Tibial nerve (tissue), 4 donors: ENCODE results near the gene FAM120C. TPM values are rescaled to one million over a fixed set of nuclear protein-coding genes. Genes with fewer than 3 reads are reported as not detected.

Source experiments
- DNase-seq, 2 donors: peaks; one replicate each; pipeline ENCODE4 v3.0.0-alpha.2; 2019; ENCODE audit warnings: low spot score in 2 of 2
- H3K27ac ChIP-seq, 4 donors: fragments of 200-600 bp; sonication (generic) in 3 of 4; one replicate each; pipeline ENCODE4 v1.5.1; 2017 to 2019; ENCODE audit warnings: mild to moderate bottlenecking in 1 of 4
- H3K27me3 ChIP-seq, 2 donors: fragments of 200-600 bp; sonication (generic) in 1 of 2; one replicate each; pipeline versions ENCODE4 v1.5.1 to v1.6.0; 2017 to 2019
- H3K36me3 ChIP-seq, 3 donors: fragments of 200-600 bp; sonication (generic); one replicate each; pipeline ENCODE4 v1.5.1; 2018 to 2019
- H3K4me1 ChIP-seq, 4 donors: fragments of 200-600 bp; sonication (generic) in 3 of 4; one replicate each; pipeline ENCODE4 v1.5.1; 2017 to 2019
- H3K4me3 ChIP-seq, 4 donors: fragments of 200-600 bp; sonication (generic) in 3 of 4; one replicate each; pipeline ENCODE4 v1.5.1; 2017 to 2019; ENCODE audit warnings: mild to moderate bottlenecking in 1 of 4, moderate library complexity in 1 of 4
- H3K9me3 ChIP-seq, 4 donors: fragments of 200-600 bp; sonication (generic) in 3 of 4; one replicate each; pipeline ENCODE4 v1.5.1; 2017 to 2019
- EP300 ChIP-seq, 2 donors: sonication (generic); formaldehyde crosslinking; IDR thresholded peaks; one replicate each; pipeline ENCODE4 v1.6.1; 2017; ENCODE audit warnings: antibody characterized with exemption in 2 of 2, mild to moderate bottlenecking in 1 of 2
- POLR2A ChIP-seq, 2 donors: fragments of 450-650 bp; IDR thresholded peaks; one replicate each; pipeline ENCODE4 v1.6.1; 2017; ENCODE audit warnings: antibody characterized with exemption in 2 of 2, mild to moderate bottlenecking in 2 of 2, moderate library complexity in 2 of 2
- WGBS, 2 donors: methylation state at CpG; one replicate each; pipeline ENCODE4 v1.1.5; 2018; 5-methylcytosine and 5-hydroxymethylcytosine counted together
- total RNA-seq, 4 donors: library from RNA; depleted of rRNA; stranded (reverse); fragments of >200 nt; gene quantifications; one replicate each; pipeline ENCODE4 v1.1.0, GENCODE V29; 2016
- TF ChIP-seq, protein P1 (sequence below), 5 experiments: fragments of 200-600 bp in 3 of 5; fragments of 450-650 bp in 2 of 5; sonication (generic) in 3 of 5; IDR thresholded peaks; one replicate each; pipeline ENCODE4 v1.5.1; 2016 to 2019; ENCODE audit warnings: antibody characterized with exemption in 5 of 5, mild to moderate bottlenecking in 3 of 5, moderate library complexity in 2 of 5

The FAM120C gene
- total RNA-seq, 4 donors from 2014 or later: 12.3 to 21.6 (median 17.4) TPM

DNA sequence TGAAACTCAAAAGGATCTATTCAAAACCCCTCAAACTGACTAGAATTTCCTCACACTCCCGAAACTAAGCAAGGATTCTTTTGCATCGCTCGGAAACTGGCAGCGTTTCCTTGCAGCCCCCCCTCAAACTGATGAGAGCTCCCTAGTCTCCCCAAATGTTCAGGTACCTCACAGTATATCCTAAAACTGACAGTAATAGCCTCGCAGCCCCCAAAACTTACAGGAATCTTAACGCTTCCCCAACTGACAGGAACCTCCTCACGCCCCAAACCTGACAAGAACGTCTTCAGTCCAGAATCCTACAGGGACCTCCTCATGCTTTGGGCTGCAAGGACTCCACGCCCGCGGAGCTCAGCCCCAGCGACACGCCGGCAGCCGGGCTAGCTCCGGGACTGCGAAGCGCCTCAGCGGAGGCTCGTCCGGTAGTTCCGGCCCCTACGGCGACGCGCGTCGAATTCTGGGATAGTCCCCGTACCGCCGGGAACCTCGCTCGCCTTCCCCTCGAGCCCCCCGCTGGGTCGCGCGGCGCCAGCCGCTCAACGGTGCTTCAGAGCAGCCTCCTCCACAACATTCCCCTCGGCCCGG lies 139.4 kb downstream of the FAM120C start:
- Histone ChIP-seq H3K27me3 (no peaks in the 10 kb centered on the region), H3K4me3 (peak overlapping the region; percentile 49 to 94 (median 75)), H3K36me3 (peaks cover 0 to 15% (median 0%) of the 10 kb centered on the region in 3 donors), H3K27ac (peak overlapping the region; percentile 52 to 97 (median 93)), H3K4me1 (peaks cover 0 to 15% (median 0%) of the 10 kb centered on the region in 4 donors), H3K9me3 (no peaks in the 10 kb centered on the region)
- DNase-seq: peak in 1 of 2 donors; percentile 4
- 0 to 52% methylated on average over 5 to 43 of the region's 43 CpGs for WGBS, 2 donors
- TF ChIP-seq POLR2A (IDR thresholded peaks at IDR 0.05): no peak
- TF ChIP-seq EP300 (IDR thresholded peaks at IDR 0.05): no peak
- TF ChIP-seq, protein P1, sequence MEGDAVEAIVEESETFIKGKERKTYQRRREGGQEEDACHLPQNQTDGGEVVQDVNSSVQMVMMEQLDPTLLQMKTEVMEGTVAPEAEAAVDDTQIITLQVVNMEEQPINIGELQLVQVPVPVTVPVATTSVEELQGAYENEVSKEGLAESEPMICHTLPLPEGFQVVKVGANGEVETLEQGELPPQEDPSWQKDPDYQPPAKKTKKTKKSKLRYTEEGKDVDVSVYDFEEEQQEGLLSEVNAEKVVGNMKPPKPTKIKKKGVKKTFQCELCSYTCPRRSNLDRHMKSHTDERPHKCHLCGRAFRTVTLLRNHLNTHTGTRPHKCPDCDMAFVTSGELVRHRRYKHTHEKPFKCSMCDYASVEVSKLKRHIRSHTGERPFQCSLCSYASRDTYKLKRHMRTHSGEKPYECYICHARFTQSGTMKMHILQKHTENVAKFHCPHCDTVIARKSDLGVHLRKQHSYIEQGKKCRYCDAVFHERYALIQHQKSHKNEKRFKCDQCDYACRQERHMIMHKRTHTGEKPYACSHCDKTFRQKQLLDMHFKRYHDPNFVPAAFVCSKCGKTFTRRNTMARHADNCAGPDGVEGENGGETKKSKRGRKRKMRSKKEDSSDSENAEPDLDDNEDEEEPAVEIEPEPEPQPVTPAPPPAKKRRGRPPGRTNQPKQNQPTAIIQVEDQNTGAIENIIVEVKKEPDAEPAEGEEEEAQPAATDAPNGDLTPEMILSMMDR (IDR thresholded peaks at IDR 0.05): no peak

DNA sequence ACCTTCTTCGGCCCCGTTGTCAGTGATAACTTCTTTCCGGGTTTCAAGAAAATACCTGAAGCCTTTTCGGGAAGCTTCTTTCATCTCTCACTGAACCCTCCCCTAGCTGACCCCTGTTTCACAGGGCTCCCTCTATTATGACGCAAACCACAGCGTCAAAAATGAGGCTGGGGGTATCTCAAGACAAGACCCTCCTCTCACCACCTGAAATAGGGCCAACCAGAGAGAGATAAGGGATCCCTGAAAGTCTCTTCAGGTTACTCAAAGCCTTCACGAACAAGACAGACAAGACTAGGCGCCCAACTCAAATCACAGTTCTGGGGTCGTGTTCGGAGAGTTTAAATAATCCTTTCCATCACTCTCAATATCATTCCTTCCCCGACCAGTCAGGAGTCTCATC lies 140.0 kb downstream of the FAM120C start:
- peaks cover 0 to 15% (median 0%) of the 10 kb centered on the region in 4 donors for H3K4me1 ChIP-seq
- no peak for DNase-seq
- peak overlapping the region; percentile 52 to 97 (median 93) for H3K27ac ChIP-seq
- WGBS, 2 donors: 0 to 46% methylated on average over 11 of the region's 11 CpGs
- H3K27me3 ChIP-seq: no peaks in the 10 kb centered on the region
- peaks cover 0 to 15% (median 0%) of the 10 kb centered on the region in 3 donors for H3K36me3 ChIP-seq
- no peaks in the 10 kb centered on the region for H3K9me3 ChIP-seq
- no peak for TF ChIP-seq POLR2A (IDR thresholded peaks at IDR 0.05)
- TF ChIP-seq, protein P1 (IDR thresholded peaks at IDR 0.05): no peak
- no peak for TF ChIP-seq EP300 (IDR thresholded peaks at IDR 0.05)
- peak overlapping the region; percentile 49 to 94 (median 75) for H3K4me3 ChIP-seq

DNA sequence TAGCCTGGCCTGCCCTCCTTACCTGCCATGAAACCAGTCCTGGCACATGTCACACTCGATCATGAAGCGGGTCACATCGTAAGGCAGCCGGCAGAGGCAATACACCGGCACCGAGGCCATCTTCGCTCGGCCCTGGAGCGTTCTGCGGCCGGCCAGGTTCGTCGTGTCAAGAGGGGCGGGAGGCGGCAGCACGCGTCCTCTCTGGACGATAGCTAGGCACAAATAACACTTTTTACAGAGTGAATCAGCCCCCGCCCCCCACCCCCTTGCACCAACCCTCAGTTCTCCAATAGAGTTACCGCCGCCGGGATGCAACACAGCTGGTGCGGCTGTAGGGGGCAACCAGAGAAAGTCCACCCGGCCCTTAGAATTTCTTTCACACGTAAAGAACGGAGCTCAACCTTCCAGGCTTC lies 140.4 kb downstream of the FAM120C start:
- peak overlapping the region; percentile 49 to 94 (median 75) for H3K4me3 ChIP-seq
- peaks cover 0 to 15% (median 0%) of the 10 kb centered on the region in 4 donors for H3K4me1 ChIP-seq
- 0 to 63% methylated on average over 5 to 25 of the region's 26 CpGs for WGBS, 2 donors
- DNase-seq: peak in 1 of 2 donors; percentile 18
- H3K27ac ChIP-seq: peak overlapping the region in 3 of 4 donors; percentile 91 to 97 (median 95)
- no peaks in the 10 kb centered on the region for H3K9me3 ChIP-seq
- H3K27me3 ChIP-seq: no peaks in the 10 kb centered on the region
- TF ChIP-seq POLR2A (IDR thresholded peaks at IDR 0.05) (no peak), EP300 (IDR thresholded peaks at IDR 0.05) (no peak)
- TF ChIP-seq, protein P1 (IDR thresholded peaks at IDR 0.05): peak in 3 of 5 experiments; percentile 19 to 32 (median 28)
- peaks cover 0 to 15% (median 0%) of the 10 kb centered on the region in 3 donors for H3K36me3 ChIP-seq

DNA sequence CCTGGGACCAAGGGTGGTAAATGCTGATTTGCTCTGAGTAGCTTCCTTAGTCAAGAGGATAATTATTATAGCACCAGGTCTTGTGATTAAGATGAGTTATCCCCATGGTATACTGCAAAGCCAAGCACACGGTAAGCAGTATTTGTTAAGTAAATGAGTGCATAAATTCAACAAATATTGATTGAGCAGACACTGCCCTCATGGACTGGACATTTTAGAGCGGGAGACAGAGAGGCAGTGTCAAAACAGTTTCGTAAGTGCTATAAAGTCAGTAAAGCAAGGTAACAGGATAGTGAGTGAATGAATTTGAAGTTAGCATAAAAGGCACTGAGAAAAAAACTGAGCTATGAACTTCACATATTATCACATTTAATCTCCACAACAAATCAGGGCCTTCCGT lies 152.7 kb downstream of the FAM120C start:
- no peaks in the 10 kb centered on the region for H3K27me3 ChIP-seq
- H3K9me3 ChIP-seq: no peaks in the 10 kb centered on the region
- H3K27ac ChIP-seq: no peak overlapping the region
- peaks cover 0 to 29% (median 0%) of the 10 kb centered on the region in 3 donors for H3K36me3 ChIP-seq
- no peak overlapping the region for H3K4me3 ChIP-seq
- DNase-seq: no peak
- no peaks in the 10 kb centered on the region for H3K4me1 ChIP-seq
- 88 to 94% methylated on average over 4 of the region's 4 CpGs for WGBS, 2 donors
- TF ChIP-seq, protein P1 (IDR thresholded peaks at IDR 0.05): no peak
- no peak for TF ChIP-seq EP300 (IDR thresholded peaks at IDR 0.05)
- no peak for TF ChIP-seq POLR2A (IDR thresholded peaks at IDR 0.05)

DNA sequence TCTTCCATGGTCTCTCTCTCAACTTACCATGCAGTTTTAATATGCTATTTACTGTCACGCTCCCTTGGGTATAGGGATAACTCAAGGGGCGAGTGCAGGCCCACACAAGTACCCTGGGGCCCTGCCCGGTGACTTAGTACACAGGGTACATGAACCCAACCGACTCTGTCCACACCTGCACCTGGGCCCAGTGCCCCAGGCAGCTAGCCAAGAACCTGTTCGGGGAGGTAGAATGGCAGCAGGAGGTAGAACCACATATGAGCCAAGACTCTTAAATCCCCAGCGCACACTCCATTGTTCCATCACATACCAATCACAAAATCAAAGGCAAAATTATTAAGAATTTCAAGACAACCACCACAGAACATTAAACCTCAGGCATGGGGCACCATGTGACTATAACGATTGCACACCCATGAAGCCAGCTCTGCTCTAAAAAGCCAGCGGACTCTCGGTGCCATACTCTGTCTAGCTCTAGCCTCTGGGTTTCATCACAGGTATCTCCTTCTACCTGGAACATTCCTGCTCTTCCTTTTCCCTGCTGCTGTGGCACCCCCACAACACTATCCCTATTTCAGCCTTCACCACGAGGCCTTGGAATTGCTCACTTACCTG lies 153.4 kb downstream of the FAM120C start:
- no peak for DNase-seq
- no peaks in the 10 kb centered on the region for H3K27me3 ChIP-seq
- no peaks in the 10 kb centered on the region for H3K4me1 ChIP-seq
- no peak overlapping the region for H3K27ac ChIP-seq
- no peak overlapping the region for H3K4me3 ChIP-seq
- H3K36me3 ChIP-seq: peaks cover 0 to 22% (median 0%) of the 10 kb centered on the region in 3 donors
- TF ChIP-seq, protein P1 (IDR thresholded peaks at IDR 0.05): no peak
- TF ChIP-seq EP300 (IDR thresholded peaks at IDR 0.05) (no peak), POLR2A (IDR thresholded peaks at IDR 0.05) (no peak)
- no peaks in the 10 kb centered on the region for H3K9me3 ChIP-seq
- 85 to 86% methylated on average over 10 of the region's 10 CpGs for WGBS, 2 donors
